Hepatocyte (in vitro differentiated cells): Measurements from ENCODE around the gene OSCP1. TPM values are rescaled to one million over a fixed set of nuclear protein-coding genes. Genes with fewer than 3 reads are reported as not detected.

ENCODE experiments used
- DNase-seq: peaks from one replicate; pipeline ENCODE4 v3.0.0-alpha.2; 2016; ENCODE audit warnings: low spot score
- H2AFZ ChIP-seq: fragments of 200-600 bp; sonication (generic); 2 replicates; pipeline ENCODE4 v1.6.0; 2016; ENCODE audit warnings: antibody characterized with exemption, mild to moderate bottlenecking
- H3K27ac ChIP-seq: fragments of 200-600 bp; sonication (generic); 2 replicates; pipeline ENCODE4 v1.5.1; 2016; ENCODE audit warnings: mild to moderate bottlenecking
- H3K27me3 ChIP-seq: fragments of 200-600 bp; sonication (generic); 2 replicates; pipeline ENCODE4 v1.6.1; 2016
- H3K36me3 ChIP-seq: fragments of 200-600 bp; sonication (generic); replicated peaks from 2 replicates; pipeline ENCODE4 v1.5.1; 2016; ENCODE audit warnings: low read depth; ENCODE audit not compliant: insufficient read depth
- H3K4me1 ChIP-seq: fragments of 200-600 bp; sonication (generic); 2 replicates; pipeline ENCODE4 v1.5.1; 2016; ENCODE audit warnings: mild to moderate bottlenecking, moderate library complexity; ENCODE audit not compliant: insufficient read depth
- H3K4me2 ChIP-seq: fragments of 200-600 bp; sonication (generic); 2 replicates; pipeline ENCODE4 v1.6.0; 2016
- H3K4me3 ChIP-seq: fragments of 200-600 bp; sonication (generic); 2 replicates; pipeline ENCODE4 v1.5.1; 2016; ENCODE audit warnings: mild to moderate bottlenecking
- H3K79me2 ChIP-seq: fragments of 200-600 bp; sonication (generic); 2 replicates; pipeline ENCODE4 v1.6.0; 2017; ENCODE audit warnings: mild to moderate bottlenecking
- H3K9me2 ChIP-seq: fragments of 200-600 bp; sonication (generic); replicated peaks from 2 replicates; pipeline ENCODE4 v1.6.0; 2017; ENCODE audit warnings: mild to moderate bottlenecking; ENCODE audit not compliant: insufficient read depth
- H3K9me3 ChIP-seq: fragments of 200-600 bp; sonication (generic); 2 replicates; pipeline ENCODE4 v1.5.1; 2016; ENCODE audit warnings: low read depth, mild to moderate bottlenecking
- H4K20me1 ChIP-seq: fragments of 200-600 bp; sonication (generic); 2 replicates; pipeline ENCODE4 v1.6.0; 2016; ENCODE audit warnings: mild to moderate bottlenecking; ENCODE audit not compliant: insufficient read depth, poor library complexity, severe bottlenecking
- EZH2 ChIP-seq: fragments of 200-600 bp; sonication (generic); IDR thresholded peaks from 2 replicates; pipeline ENCODE4 v1.6.1; 2016; ENCODE audit warnings: antibody characterized with exemption, mild to moderate bottlenecking, borderline replicate concordance
- EZH2phosphoT487 ChIP-seq: fragments of 200-600 bp; sonication (generic); IDR thresholded peaks from one replicate; pipeline ENCODE4 v1.6.1; 2018; ENCODE audit warnings: antibody characterized with exemption, mild to moderate bottlenecking, low read depth, moderate library complexity; ENCODE audit not compliant: unreplicated experiment, severe bottlenecking
- WGBS: methylation state at CpG from one replicate; pipeline ENCODE4 v1.1.6; 2016; ENCODE audit warnings: low lambda C conversion rate; ENCODE audit errors: missing lambda C conversion rate; 5-methylcytosine and 5-hydroxymethylcytosine counted together
- polyA plus RNA-seq: library from polyadenylated mRNA; unstranded; fragments of >200 nt; fragmentation: Nextera tagmentation; extraction: Ambion mirVana; gene quantifications from 2 replicates; pipeline ENCODE4 v1.2.1, GENCODE V29; 2016
- total RNA-seq: library from RNA; depleted of rRNA; stranded (reverse); fragments of >200 nt; gene quantifications from 2 replicates; pipeline ENCODE4 v1.2.3, GENCODE V29; 2014
- TF ChIP-seq, protein P1 (sequence below): fragments of 200-600 bp; sonication (generic); IDR thresholded peaks from 2 replicates; pipeline ENCODE4 v1.5.1; 2016; ENCODE audit warnings: antibody characterized with exemption, mild to moderate bottlenecking; ENCODE audit not compliant: poor library complexity

OSCP1 gene
- total and polyA plus RNA-seq, 2 experiments from 2014 or later = 5.8 to 7.6 TPM

GRCh38 chr1:36436821-36437220 lies 13.4 kb downstream of the OSCP1 start:
- H3K9me2 ChIP-seq = no peaks in the 10 kb centered on the region
- peak; percentile 28 for DNase-seq
- TF ChIP-seq, protein P1, sequence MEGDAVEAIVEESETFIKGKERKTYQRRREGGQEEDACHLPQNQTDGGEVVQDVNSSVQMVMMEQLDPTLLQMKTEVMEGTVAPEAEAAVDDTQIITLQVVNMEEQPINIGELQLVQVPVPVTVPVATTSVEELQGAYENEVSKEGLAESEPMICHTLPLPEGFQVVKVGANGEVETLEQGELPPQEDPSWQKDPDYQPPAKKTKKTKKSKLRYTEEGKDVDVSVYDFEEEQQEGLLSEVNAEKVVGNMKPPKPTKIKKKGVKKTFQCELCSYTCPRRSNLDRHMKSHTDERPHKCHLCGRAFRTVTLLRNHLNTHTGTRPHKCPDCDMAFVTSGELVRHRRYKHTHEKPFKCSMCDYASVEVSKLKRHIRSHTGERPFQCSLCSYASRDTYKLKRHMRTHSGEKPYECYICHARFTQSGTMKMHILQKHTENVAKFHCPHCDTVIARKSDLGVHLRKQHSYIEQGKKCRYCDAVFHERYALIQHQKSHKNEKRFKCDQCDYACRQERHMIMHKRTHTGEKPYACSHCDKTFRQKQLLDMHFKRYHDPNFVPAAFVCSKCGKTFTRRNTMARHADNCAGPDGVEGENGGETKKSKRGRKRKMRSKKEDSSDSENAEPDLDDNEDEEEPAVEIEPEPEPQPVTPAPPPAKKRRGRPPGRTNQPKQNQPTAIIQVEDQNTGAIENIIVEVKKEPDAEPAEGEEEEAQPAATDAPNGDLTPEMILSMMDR = no peak
- TF ChIP-seq EZH2 (no peak), EZH2phosphoT487 (no peak)
- no peaks in the 10 kb centered on the region for H3K36me3 ChIP-seq
- peak overlapping the region; percentile 76 for H3K27ac ChIP-seq
- no peaks in the 10 kb centered on the region for H3K79me2 ChIP-seq
- no peak overlapping the region for H3K4me2 ChIP-seq
- no peak overlapping the region for H2AFZ ChIP-seq
- no peaks in the 10 kb centered on the region for H3K4me1 ChIP-seq
- no peaks in the 10 kb centered on the region for H3K9me3 ChIP-seq
- WGBS = 48% methylated on average over 1 of the region's 1 CpG
- H4K20me1 ChIP-seq = no peaks in the 10 kb centered on the region
- H3K4me3 ChIP-seq = no peak overlapping the region
- H3K27me3 ChIP-seq = no peaks in the 10 kb centered on the region

DNA sequence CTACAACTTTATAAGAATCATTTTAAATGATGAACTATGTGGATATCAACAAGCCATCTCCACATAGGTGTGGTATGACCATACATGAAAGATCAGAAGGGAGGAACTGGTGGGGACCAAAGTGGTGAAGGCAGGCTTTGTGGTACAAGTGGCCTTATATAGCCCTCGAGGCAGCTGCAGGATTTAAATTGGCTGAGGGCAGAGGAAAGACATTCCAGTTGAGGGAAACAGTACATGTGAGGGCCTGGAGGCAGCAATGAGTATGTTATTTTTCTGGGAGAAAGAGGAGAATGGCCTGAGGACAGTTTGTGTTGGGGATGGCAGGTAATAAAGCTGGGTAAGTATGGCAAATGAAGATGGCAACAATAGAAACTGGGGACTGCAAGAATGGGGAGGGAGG lies 17.1 kb downstream of the OSCP1 start:
- Histone ChIP-seq H3K4me1 (no peaks in the 10 kb centered on the region), H3K9me2 (no peaks in the 10 kb centered on the region), H2AFZ (no peak overlapping the region), H3K9me3 (no peaks in the 10 kb centered on the region), H3K79me2 (no peaks in the 10 kb centered on the region), H3K4me2 (no peak overlapping the region), H4K20me1 (no peaks in the 10 kb centered on the region), H3K27ac (peak overlapping the region; percentile 56), H3K27me3 (no peaks in the 10 kb centered on the region), H3K4me3 (no peak overlapping the region), H3K36me3 (no peaks in the 10 kb centered on the region)
- DNase-seq = no peak
- TF ChIP-seq EZH2 (no peak), EZH2phosphoT487 (no peak)
- TF ChIP-seq, protein P1 = no peak
- WGBS = 53% methylated on average over 1 of the region's 1 CpG

DNA sequence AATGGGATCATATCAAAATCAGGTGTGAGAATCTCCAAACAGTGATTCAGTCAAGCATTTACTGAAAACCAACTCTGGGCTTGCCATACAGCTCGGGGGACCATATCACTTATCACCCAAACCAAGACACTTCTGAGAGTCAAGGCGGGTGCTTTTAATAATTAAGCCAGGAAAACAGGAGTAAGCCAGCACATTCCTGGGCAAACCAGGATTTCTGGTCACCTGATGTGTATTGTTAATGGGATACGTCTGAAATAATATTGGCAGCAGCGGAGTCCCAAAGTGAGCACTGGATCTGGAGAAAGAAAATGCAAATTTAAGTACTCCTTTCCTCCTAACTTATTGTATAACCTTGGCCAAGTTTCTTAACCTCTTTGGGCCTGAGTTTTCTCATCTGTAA lies 17.6 kb downstream of the OSCP1 start:
- Histone ChIP-seq H3K4me1 (no peaks in the 10 kb centered on the region), H3K9me2 (no peaks in the 10 kb centered on the region), H3K27me3 (no peaks in the 10 kb centered on the region), H3K27ac (peak overlapping the region; percentile 56), H3K9me3 (no peaks in the 10 kb centered on the region), H3K36me3 (no peaks in the 10 kb centered on the region), H3K4me3 (no peak overlapping the region), H2AFZ (no peak overlapping the region), H3K79me2 (no peaks in the 10 kb centered on the region), H4K20me1 (no peaks in the 10 kb centered on the region), H3K4me2 (no peak overlapping the region)
- TF ChIP-seq EZH2 = no peak
- TF ChIP-seq, protein P1 = no peak
- no peak for TF ChIP-seq EZH2phosphoT487
- no peak for DNase-seq
- WGBS = 70% methylated on average over 4 of the region's 4 CpGs

- no peaks in the 10 kb centered on the region for H3K9me3 ChIP-seq
- no peaks in the 10 kb centered on the region for H3K36me3 ChIP-seq
- no peaks in the 10 kb centered on the region for H4K20me1 ChIP-seq
- no peaks in the 10 kb centered on the region for H3K27me3 ChIP-seq
- H3K4me2 ChIP-seq = no peak overlapping the region
- H2AFZ ChIP-seq = no peak overlapping the region
- H3K4me3 ChIP-seq = no peak overlapping the region
- H3K27ac ChIP-seq = peak overlapping the region; percentile 53
- whole genome bisulfite sequencing = 75% methylated on average over 4 of the region's 4 CpGs
- H3K4me1 ChIP-seq = no peaks in the 10 kb centered on the region
- no peak for DNase-seq
- TF ChIP-seq EZH2phosphoT487 (no peak), EZH2 (no peak)
- no peaks in the 10 kb centered on the region for H3K9me2 ChIP-seq
- H3K79me2 ChIP-seq = no peaks in the 10 kb centered on the region
Observed at GRCh38 chr1:36425791-36426190, 24.5 kb downstream of the OSCP1 start.
